GM10248 (cell line): ENCODE data around the gene LINGO4.

Experiments
- CTCF ChIA-PET: fragments of 300-600 bp; sonication (Branson Sonifier 250); formaldehyde crosslinking; extraction: SDS; loops from one replicate; lab custom pipeline; 2021; ENCODE audit warnings: antibody characterized with exemption; lab: Yijun Ruan, JAX
- POLR2A ChIA-PET: fragments of 350-650 bp; sonication (Branson Sonifier 250); formaldehyde crosslinking; extraction: SDS; loops from one replicate; lab custom pipeline; 2020; ENCODE audit warnings: antibody characterized with exemption; lab: Yijun Ruan, JAX
- DNase-seq: peaks from one replicate; pipeline ENCODE4 v3.0.0; 2012; ENCODE audit errors: extremely low spot score
- CTCF ChIP-seq: IDR thresholded peaks from 2 replicates; pipeline ENCODE4 v1.5.1; 2012; ENCODE audit warnings: mild to moderate bottlenecking, low read depth; ENCODE audit errors: extremely low read depth, missing control alignments, control extremely low read depth

The LINGO4 gene

GRCh38 chr1:151811181-151811580, 6.0 kb upstream of the LINGO4 start:
- POLR2A ChIA-PET, result no interaction called here
- CTCF ChIA-PET, result interaction anchor here (1.1 to 1.5 kb wide), 4 partner anchors 9 to 48 kb away, joined by 3 to 5 read pairs (median 4); partner anchors contain the start of gene MRPL9
- TF ChIP-seq CTCF, result no peak
- DNase-seq, result no peak

- ChIA-PET CTCF (no interaction called here), POLR2A (no interaction called here)
- TF ChIP-seq CTCF, result no peak
- DNase-seq, result no peak
These were observed 4.9 kb upstream of the LINGO4 start for GRCh38 chr1:151809985-151810556.

GRCh38 chr1:151809290-151809984, 4.2 kb upstream of the LINGO4 start:
- TF ChIP-seq CTCF, result no peak
- ChIA-PET POLR2A (no interaction called here), CTCF (no interaction called here)
- no peak for DNase-seq

- ChIA-PET POLR2A (no interaction called here), CTCF (interaction anchor here (1.1 to 1.3 kb wide), 3 partner anchors 9 to 29 kb away, joined by 3 read pairs; no protein-coding TSS in a partner anchor)
- TF ChIP-seq CTCF, result no peak
- DNase-seq, result no peak
These were observed 2.5 kb upstream of the LINGO4 start for GRCh38 chr1:151807766-151808165.

- no peak for TF ChIP-seq CTCF
- no peak for DNase-seq
- ChIA-PET CTCF (interaction anchor here (1.1 to 1.3 kb wide), 3 partner anchors 8 to 30 kb away, joined by 3 read pairs; no protein-coding TSS in a partner anchor), POLR2A (interaction anchor here (0.6 kb wide), 1 partner anchor 21 kb away, joined by 6 read pairs; no protein-coding TSS in a partner anchor)
These were observed 1.9 kb upstream of the LINGO4 start for GRCh38 chr1:151807131-151807530.

- ChIA-PET CTCF (interaction anchor here (1.1 kb wide), 1 partner anchor 9 kb away, joined by 3 read pairs; no protein-coding TSS in a partner anchor), POLR2A (no interaction called here)
- TF ChIP-seq CTCF, result no peak
- DNase-seq, result no peak
These were observed 951 bp upstream of the LINGO4 start for GRCh38 chr1:151806170-151806569.
